ENCODE data around the gene NEK1.

NEK1 gene

DNA sequence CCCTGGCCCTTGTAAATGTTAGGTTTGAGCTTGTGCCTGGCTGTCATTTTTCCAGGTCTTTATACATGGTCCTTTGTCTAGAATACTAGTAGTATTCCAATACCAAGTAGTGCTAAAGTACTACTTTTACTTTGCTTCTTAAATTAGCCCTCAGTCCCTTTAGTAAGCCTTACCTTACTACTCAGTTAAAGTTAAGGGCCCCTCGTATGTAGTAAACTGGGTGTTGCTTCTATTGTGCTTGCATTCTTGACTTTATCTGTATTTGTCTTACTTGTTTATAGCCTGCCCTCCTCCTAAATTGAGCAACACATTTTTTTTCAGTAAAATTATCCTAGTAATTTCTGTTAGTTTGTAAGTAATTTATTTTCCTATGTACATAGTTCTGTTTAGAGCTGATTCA lies 33.2 kb upstream of the NEK1 start:
- TF ChIP-seq CTCF (IDR thresholded peaks at IDR 0.05; ENCODE audit: extremely low read depth, insufficient read depth, missing control alignments) = no peak
- in situ Hi-C loops (cut with MboI; ENCODE audit: low pct_unique_long_range_greater_than_20kb, low sequenced_read_pairs, unreplicated experiment) = no loop called here
- no peak for DNase-seq (ENCODE audit: low spot score)

DNA sequence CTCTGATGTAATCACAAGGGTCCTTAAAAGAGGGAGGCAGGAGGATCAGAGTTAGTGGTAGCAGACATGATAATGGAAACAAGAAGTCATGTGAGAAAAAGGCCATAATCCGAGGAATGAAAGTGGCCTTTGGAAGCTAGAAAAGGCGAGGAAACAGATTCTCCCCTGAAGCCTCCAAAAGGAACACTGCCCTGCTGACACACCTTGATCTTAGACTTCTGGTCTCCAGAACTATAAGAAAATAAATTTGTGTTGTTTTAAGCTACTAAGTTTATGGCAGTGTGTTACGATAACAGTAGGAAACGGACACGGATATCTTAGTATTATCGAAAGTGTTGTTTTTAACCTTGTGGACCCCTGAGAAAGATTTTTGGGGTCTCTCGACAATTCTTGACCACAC lies 32.4 kb upstream of the NEK1 start:
- TF ChIP-seq CTCF (IDR thresholded peaks at IDR 0.05; ENCODE audit: extremely low read depth, insufficient read depth, missing control alignments) = no peak
- in situ Hi-C loops (cut with MboI; ENCODE audit: low pct_unique_long_range_greater_than_20kb, low sequenced_read_pairs, unreplicated experiment) = no loop called here

DNA sequence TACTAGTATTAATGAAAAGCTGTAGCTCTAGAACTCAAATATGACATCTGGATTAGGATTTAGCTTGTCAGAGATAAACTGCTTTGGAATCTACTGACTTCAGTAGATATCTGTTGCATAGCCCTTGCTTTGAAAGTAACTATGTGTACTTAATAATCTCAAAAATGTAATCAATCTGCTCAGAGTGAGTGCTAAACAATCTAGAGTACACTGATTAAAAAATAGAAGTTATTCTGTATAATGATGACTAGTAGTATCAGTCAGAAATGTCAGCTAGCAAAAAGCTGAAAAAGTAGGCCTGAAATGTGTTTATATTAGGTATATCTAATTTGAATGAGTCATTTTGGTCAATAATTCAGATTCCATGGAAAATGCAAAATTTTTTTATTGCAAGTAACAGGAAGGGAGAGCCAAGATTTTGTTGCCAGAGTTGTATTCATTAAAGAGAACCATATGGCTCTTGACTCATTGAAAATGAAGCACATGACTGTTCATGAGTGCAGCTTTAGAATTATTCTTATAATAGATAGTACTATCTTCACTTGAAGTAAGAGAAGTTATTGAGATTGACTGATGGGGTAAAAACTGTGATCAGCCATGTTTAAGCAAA lies 28.0 kb upstream of the NEK1 start:
- in situ Hi-C loops (cut with MboI; ENCODE audit: low pct_unique_long_range_greater_than_20kb, low sequenced_read_pairs, unreplicated experiment) = no loop called here
- no peak for DNase-seq (ENCODE audit: low spot score)
- no peak for TF ChIP-seq CTCF (IDR thresholded peaks at IDR 0.05; ENCODE audit: extremely low read depth, insufficient read depth, missing control alignments)

More for the DNA sequence above, 32.4 kb upstream of the NEK1 start:
- no peak for DNase-seq (ENCODE audit: low spot score)

GRCh38 chr4:169634975-169635374 lies 22.6 kb upstream of the NEK1 start:
- DNase-seq (ENCODE audit: low spot score) = no peak
- in situ Hi-C loops (cut with MboI; ENCODE audit: low pct_unique_long_range_greater_than_20kb, low sequenced_read_pairs, unreplicated experiment) = no loop called here
- no peak for TF ChIP-seq CTCF (IDR thresholded peaks at IDR 0.05; ENCODE audit: extremely low read depth, insufficient read depth, missing control alignments)

DNA sequence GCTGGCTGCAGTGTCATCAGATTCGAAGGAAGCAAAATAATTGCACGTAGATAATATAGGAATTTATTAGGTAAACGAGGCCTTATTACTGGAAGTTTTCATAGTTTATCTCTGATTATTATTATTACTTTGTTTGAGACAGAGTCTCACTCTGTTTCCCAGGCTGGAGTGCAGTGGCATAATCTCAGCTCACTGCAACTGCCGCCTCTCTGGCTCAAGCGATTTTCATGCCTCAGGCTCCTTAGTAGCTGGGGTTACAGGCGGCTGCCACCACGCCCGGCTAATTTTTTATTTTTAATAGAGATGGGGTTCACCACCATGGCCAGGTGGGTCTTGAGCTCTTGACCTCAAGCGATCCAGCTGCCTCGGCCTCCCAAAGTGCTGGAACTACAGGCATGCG lies 20.5 kb upstream of the NEK1 start:
- DNase-seq (ENCODE audit: low spot score) = no peak
- TF ChIP-seq CTCF (IDR thresholded peaks at IDR 0.05; ENCODE audit: extremely low read depth, insufficient read depth, missing control alignments) = no peak
- in situ Hi-C loops (cut with MboI; ENCODE audit: low pct_unique_long_range_greater_than_20kb, low sequenced_read_pairs, unreplicated experiment) = no loop called here

- no peak for DNase-seq (ENCODE audit: low spot score)
- in situ Hi-C loops (cut with MboI; ENCODE audit: low pct_unique_long_range_greater_than_20kb, low sequenced_read_pairs, unreplicated experiment) = no loop called here
- TF ChIP-seq CTCF (IDR thresholded peaks at IDR 0.05; ENCODE audit: extremely low read depth, insufficient read depth, missing control alignments) = no peak
These were observed 17.7 kb upstream of the NEK1 start for GRCh38 chr4:169630069-169630468.

GRCh38 chr4:169628579-169628978 lies 16.2 kb upstream of the NEK1 start:
- no peak for TF ChIP-seq CTCF (IDR thresholded peaks at IDR 0.05; ENCODE audit: extremely low read depth, insufficient read depth, missing control alignments)
- in situ Hi-C loops (cut with MboI; ENCODE audit: low pct_unique_long_range_greater_than_20kb, low sequenced_read_pairs, unreplicated experiment) = no loop called here
- no peak for DNase-seq (ENCODE audit: low spot score)
